Stimulated activated CD4-positive, alpha-beta T cell treated with anti-CD3 and anti-CD28 coated beads, Interleukin-1b, Interleukin-23, amount 100 ng/mL, for 4 hours (primary cell): ENCODE measurements around the gene CDSN.
"Not testable (repeated sequence)": the region's sequence is repeated elsewhere in the genome, so short reads cannot be mapped to it uniquely, and the experiment has no call there.

ENCODE experiments used
- DNase-seq, 2 donors: peaks; one replicate each; pipeline ENCODE4 v3.0.0-alpha.2; 2020; ENCODE audit warnings: low read depth in 2 of 2

CDSN gene

GRCh38 chr6:31087494-31088089 is 32.7 kb downstream of the CDSN start:
- peak; percentile 86 to 95 for DNase-seq

GRCh38 chr6:31086788-31087440 is 33.3 kb downstream of the CDSN start:
- no peak for DNase-seq

- DNase-seq = peak; percentile 14
Measured at GRCh38 chr6:31083742-31084354, 36.4 kb downstream of the CDSN start.

- DNase-seq = no peak
Measured at GRCh38 chr6:31081872-31082271, 38.4 kb downstream of the CDSN start.

- peak; percentile 39 to 62 for DNase-seq
Measured at GRCh38 chr6:31079656-31080261, 40.5 kb downstream of the CDSN start.

GRCh38 chr6:31076611-31077010 is 43.6 kb downstream of the CDSN start:
- DNase-seq = no peak

GRCh38 chr6:31075528-31075927 is 44.7 kb downstream of the CDSN start:
- DNase-seq = no peak

GRCh38 chr6:31074401-31074800 is 45.8 kb downstream of the CDSN start:
- no peak for DNase-seq

- DNase-seq = no peak
Measured at GRCh38 chr6:31070711-31071197, 49.5 kb downstream of the CDSN start.

GRCh38 chr6:31068669-31069340 is 51.4 kb downstream of the CDSN start:
- DNase-seq = peak; percentile 54 to 58

- DNase-seq = not testable (repeated sequence)
Measured at GRCh38 chr6:31067891-31068668, 52.2 kb downstream of the CDSN start.

GRCh38 chr6:31067028-31067427 is 53.2 kb downstream of the CDSN start:
- DNase-seq = not testable (repeated sequence)

GRCh38 chr6:31065556-31065955 is 54.7 kb downstream of the CDSN start:
- no peak for DNase-seq
